ENCODE measurements around the gene FKBP8.

DNA sequence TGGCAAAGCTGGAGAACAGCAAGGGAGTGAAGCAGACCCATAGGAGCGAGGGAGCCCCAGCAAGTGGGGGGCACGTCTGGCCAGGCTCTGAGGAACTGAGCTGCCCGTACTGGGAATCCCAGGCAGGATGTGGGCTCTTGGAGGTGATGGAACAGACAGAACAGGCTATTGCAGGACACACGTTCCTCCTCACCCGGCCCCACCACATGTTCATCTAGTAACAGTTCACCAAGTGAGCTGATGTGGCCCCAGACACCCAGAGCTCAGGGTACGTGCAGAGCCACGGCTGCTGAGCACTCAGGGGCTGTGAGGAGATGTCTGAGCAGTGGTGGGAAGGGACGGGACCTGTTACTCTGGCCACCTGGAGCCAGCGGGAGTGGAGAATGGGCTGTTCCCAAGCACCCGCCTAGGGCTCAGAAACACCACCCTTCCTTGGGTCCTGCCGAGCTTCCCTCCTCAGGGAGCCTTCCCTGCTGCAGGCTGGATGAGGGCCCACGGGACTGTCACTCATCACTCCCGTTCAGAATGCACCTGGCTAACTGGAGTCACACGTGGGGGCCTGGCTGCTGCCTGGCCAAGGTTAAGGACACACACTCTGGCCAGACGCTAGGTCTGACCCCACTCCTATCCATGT, 39.9 kb downstream of the FKBP8 start:
- TF ChIP-seq, protein P1, sequence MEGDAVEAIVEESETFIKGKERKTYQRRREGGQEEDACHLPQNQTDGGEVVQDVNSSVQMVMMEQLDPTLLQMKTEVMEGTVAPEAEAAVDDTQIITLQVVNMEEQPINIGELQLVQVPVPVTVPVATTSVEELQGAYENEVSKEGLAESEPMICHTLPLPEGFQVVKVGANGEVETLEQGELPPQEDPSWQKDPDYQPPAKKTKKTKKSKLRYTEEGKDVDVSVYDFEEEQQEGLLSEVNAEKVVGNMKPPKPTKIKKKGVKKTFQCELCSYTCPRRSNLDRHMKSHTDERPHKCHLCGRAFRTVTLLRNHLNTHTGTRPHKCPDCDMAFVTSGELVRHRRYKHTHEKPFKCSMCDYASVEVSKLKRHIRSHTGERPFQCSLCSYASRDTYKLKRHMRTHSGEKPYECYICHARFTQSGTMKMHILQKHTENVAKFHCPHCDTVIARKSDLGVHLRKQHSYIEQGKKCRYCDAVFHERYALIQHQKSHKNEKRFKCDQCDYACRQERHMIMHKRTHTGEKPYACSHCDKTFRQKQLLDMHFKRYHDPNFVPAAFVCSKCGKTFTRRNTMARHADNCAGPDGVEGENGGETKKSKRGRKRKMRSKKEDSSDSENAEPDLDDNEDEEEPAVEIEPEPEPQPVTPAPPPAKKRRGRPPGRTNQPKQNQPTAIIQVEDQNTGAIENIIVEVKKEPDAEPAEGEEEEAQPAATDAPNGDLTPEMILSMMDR (IDR thresholded peaks at IDR 0.05): no peak
- no peak for TF ChIP-seq POLR2AphosphoS5 (IDR thresholded peaks at IDR 0.05; ENCODE audit: low read depth, low read length)
- no peak for TF ChIP-seq SIN3A (IDR thresholded peaks at IDR 0.05; ENCODE audit: borderline replicate concordance, insufficient read depth, low read depth, low read length)
- TF ChIP-seq, protein P2, sequence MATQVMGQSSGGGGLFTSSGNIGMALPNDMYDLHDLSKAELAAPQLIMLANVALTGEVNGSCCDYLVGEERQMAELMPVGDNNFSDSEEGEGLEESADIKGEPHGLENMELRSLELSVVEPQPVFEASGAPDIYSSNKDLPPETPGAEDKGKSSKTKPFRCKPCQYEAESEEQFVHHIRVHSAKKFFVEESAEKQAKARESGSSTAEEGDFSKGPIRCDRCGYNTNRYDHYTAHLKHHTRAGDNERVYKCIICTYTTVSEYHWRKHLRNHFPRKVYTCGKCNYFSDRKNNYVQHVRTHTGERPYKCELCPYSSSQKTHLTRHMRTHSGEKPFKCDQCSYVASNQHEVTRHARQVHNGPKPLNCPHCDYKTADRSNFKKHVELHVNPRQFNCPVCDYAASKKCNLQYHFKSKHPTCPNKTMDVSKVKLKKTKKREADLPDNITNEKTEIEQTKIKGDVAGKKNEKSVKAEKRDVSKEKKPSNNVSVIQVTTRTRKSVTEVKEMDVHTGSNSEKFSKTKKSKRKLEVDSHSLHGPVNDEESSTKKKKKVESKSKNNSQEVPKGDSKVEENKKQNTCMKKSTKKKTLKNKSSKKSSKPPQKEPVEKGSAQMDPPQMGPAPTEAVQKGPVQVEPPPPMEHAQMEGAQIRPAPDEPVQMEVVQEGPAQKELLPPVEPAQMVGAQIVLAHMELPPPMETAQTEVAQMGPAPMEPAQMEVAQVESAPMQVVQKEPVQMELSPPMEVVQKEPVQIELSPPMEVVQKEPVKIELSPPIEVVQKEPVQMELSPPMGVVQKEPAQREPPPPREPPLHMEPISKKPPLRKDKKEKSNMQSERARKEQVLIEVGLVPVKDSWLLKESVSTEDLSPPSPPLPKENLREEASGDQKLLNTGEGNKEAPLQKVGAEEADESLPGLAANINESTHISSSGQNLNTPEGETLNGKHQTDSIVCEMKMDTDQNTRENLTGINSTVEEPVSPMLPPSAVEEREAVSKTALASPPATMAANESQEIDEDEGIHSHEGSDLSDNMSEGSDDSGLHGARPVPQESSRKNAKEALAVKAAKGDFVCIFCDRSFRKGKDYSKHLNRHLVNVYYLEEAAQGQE (IDR thresholded peaks at IDR 0.05; ENCODE audit: insufficient read depth in 1 of 2, low read depth in 2 of 2, low read length in 1 of 2): no peak
